Measurements from ENCODE around the gene PDE4D.

- TF ChIP-seq CTCF (conservative IDR thresholded peaks at IDR 0.05; ENCODE audit: low read depth, low read length) (no peak), EZH2 (IDR thresholded peaks at IDR 0.05; ENCODE audit: borderline replicate concordance, low read depth, low read length, poor library complexity, severe bottlenecking) (no peak)
These were observed 139.9 kb downstream of the PDE4D start for GRCh38 chr5:59753599-59753998.
